A549 (cell line): ENCODE results near the gene EIF4G3. TPM values are rescaled to one million over a fixed set of nuclear protein-coding genes. Genes with fewer than 3 reads are reported as not detected.

ENCODE experiments used
- ATAC-seq, 2 experiments: fragments of 200-7000 bp in 1 of 2; fragments of >200 bp in 1 of 2; cut with Nextera tagmentation in 1 of 2; cut with Tn5 transposase in 1 of 2; 3 replicates each; pipeline versions ENCODE4 v1.8.0 to v1.9.1; 2018 to 2020; ENCODE audit warnings: mild to moderate bottlenecking in 1 of 2, moderate library complexity in 1 of 2
- CTCF ChIA-PET: fragments of 300-600 bp; sonication (Branson Sonifier 250); formaldehyde crosslinking; extraction: SDS; loops from one replicate; lab custom pipeline; 2021; ENCODE audit warnings: antibody characterized with exemption, inconsistent platforms; lab: Yijun Ruan, JAX
- POLR2A ChIA-PET: fragments of 350-600 bp; formaldehyde crosslinking; extraction: SDS; loops from one replicate; lab custom pipeline; 2021; ENCODE audit warnings: antibody characterized with exemption, inconsistent platforms; lab: Yijun Ruan, JAX
- DNase-seq, 2 experiments: peaks; one replicate each; pipeline versions ENCODE4 v3.0.0 to v3.0.0-alpha.2; 2011 to 2016; ENCODE audit warnings: low read depth in 1 of 2, low spot score in 1 of 2
- FAIRE-seq: peaks from 2 replicates; lab custom pipeline; 2011; peaks lifted over from hg19 to GRCh38; lab: Jason Lieb, UNC
- H3K27ac ChIP-seq, 2 experiments: fragments of >200 bp; sonication (Bioruptor Twin); formaldehyde crosslinking; 3 replicates each; pipeline ENCODE4 v1.5.1; 2016 to 2017
- H3K4me1 ChIP-seq: fragments of >200 bp; sonication (Bioruptor Twin); formaldehyde crosslinking; 3 replicates; pipeline ENCODE4 v1.6.1; 2016
- H3K4me2 ChIP-seq: fragments of >200 bp; sonication (Bioruptor Twin); formaldehyde crosslinking; 3 replicates; pipeline ENCODE4 v1.6.1; 2016
- H3K4me3 ChIP-seq: fragments of >200 bp; sonication (Bioruptor Twin); formaldehyde crosslinking; 3 replicates; pipeline ENCODE4 v1.5.1; 2016
- H3K9me3 ChIP-seq: fragments of >200 bp; sonication (Bioruptor Twin); formaldehyde crosslinking; 3 replicates; pipeline ENCODE4 v1.6.1; 2016
- BCL3 ChIP-seq: fragments of >200 bp; sonication (Bioruptor Twin); formaldehyde crosslinking; IDR thresholded peaks from 3 replicates; pipeline ENCODE4 v1.6.1; 2016
- CBX2 ChIP-seq: fragments of 200-600 bp; sonication (generic); IDR thresholded peaks from 2 replicates; pipeline ENCODE4 v1.6.1; 2016; ENCODE audit warnings: low read depth, mild to moderate bottlenecking, borderline replicate concordance
- CBX8 ChIP-seq: fragments of 200-600 bp; sonication (generic); IDR thresholded peaks from 2 replicates; pipeline ENCODE4 v1.6.1; 2016
- CEBPB ChIP-seq, 2 experiments: fragments of >200 bp in 1 of 2; sonication (Bioruptor Twin) in 1 of 2; formaldehyde crosslinking in 1 of 2; IDR thresholded peaks; 2 replicates each; pipeline ENCODE4 v1.6.1; 2012 to 2016
- EP300 ChIP-seq, 2 experiments: fragments of >200 bp; sonication (Bioruptor Twin); formaldehyde crosslinking; IDR thresholded peaks; 2 replicates in 1 of 2; 3 replicates in 1 of 2; pipeline ENCODE4 v1.6.1; 2016 to 2017
- ESRRA ChIP-seq: fragments of 150-350 bp; IDR thresholded peaks from 2 replicates; pipeline ENCODE4 v1.6.1; 2014; ENCODE audit warnings: mild to moderate bottlenecking, low read length, borderline replicate concordance
- FOSB ChIP-seq: fragments of 250-450 bp; sonication (Bioruptor Pico); IDR thresholded peaks from 2 replicates; pipeline ENCODE4 v1.5.0; 2020; ENCODE audit warnings: mild to moderate bottlenecking, moderate library complexity
- FOSL2 ChIP-seq, 2 experiments: fragments of 450-650 bp in 1 of 2; fragments of >200 bp in 1 of 2; sonication (Bioruptor Twin) in 1 of 2; formaldehyde crosslinking; IDR thresholded peaks; 2 replicates each; pipeline versions ENCODE4 v1.5.0 to v1.6.1; 2016 to 2020; ENCODE audit warnings: mild to moderate bottlenecking in 1 of 2, moderate library complexity in 1 of 2
- HES2 ChIP-seq: fragments of >200 bp; sonication (Bioruptor Twin); formaldehyde crosslinking; IDR thresholded peaks from 2 replicates; pipeline ENCODE4 v1.6.1; 2016
- JUN ChIP-seq, 2 experiments: fragments of >200 bp; sonication (Bioruptor Twin); formaldehyde crosslinking; IDR thresholded peaks; 2 replicates in 1 of 2; 3 replicates in 1 of 2; pipeline ENCODE4 v1.6.1; 2016 to 2017
- KDM5A ChIP-seq: fragments of 200-600 bp; sonication (generic); IDR thresholded peaks from 2 replicates; pipeline ENCODE4 v1.6.1; 2016; ENCODE audit warnings: antibody characterized with exemption, mild to moderate bottlenecking
- POLR2A ChIP-seq: IDR thresholded peaks from 2 replicates; pipeline ENCODE4 v1.6.1; 2012; ENCODE audit warnings: mild to moderate bottlenecking, low read length
- RAD21 ChIP-seq, 2 experiments: fragments of >200 bp in 1 of 2; sonication (Bioruptor Twin) in 1 of 2; formaldehyde crosslinking in 1 of 2; IDR thresholded peaks in 1 of 2; conservative IDR thresholded peaks in 1 of 2; 2 replicates in 1 of 2; 3 replicates in 1 of 2; pipeline ENCODE4 v1.6.1; 2012 to 2018; ENCODE audit warnings: inconsistent platforms in 1 of 2
- RCOR1 ChIP-seq: fragments of 150-350 bp; IDR thresholded peaks from 2 replicates; pipeline ENCODE4 v1.6.1; 2014; ENCODE audit warnings: antibody characterized with exemption, low read length, low read depth
- RNF2 ChIP-seq: fragments of 200-600 bp; sonication (generic); IDR thresholded peaks from 2 replicates; pipeline ENCODE4 v1.6.1; 2016; ENCODE audit warnings: low read depth, mild to moderate bottlenecking, antibody characterized with exemption, moderate library complexity, borderline replicate concordance
- SMC3 ChIP-seq: fragments of >200 bp; sonication (Bioruptor Twin); formaldehyde crosslinking; IDR thresholded peaks from 3 replicates; pipeline ENCODE4 v1.6.1; 2018; ENCODE audit warnings: inconsistent platforms
- SREBF2 ChIP-seq: fragments of 450-650 bp; IDR thresholded peaks from 2 replicates; pipeline ENCODE4 v1.6.1; 2014; ENCODE audit warnings: mild to moderate bottlenecking, moderate library complexity
- ZNF302 ChIP-seq: fragments of 250-450 bp; sonication (Bioruptor Pico); IDR thresholded peaks from 2 replicates; pipeline ENCODE4 v1.9.0; 2021; ENCODE audit warnings: inconsistent platforms, mild to moderate bottlenecking, moderate library complexity
- WGBS: methylation state at CpG from one replicate; pipeline ENCODE4 v1.1.6; 2017; ENCODE audit errors: missing lambda C conversion rate; 5-methylcytosine and 5-hydroxymethylcytosine counted together
- polyA plus RNA-seq, 4 experiments: library from polyadenylated mRNA; depleted of rRNA in 3 of 4; stranded (reverse); fragments of >200 nt; fragmentation: RNase III in 1 of 4; extraction: RNeasy Plus Mini Kit Qiagen cat#74134 plus additional on column Dnase treatment in 1 of 4; gene quantifications; 2 replicates in 3 of 4; 3 replicates in 1 of 4; pipeline ENCODE4 v1.2.3, GENCODE V29; 2011 to 2017
- TF ChIP-seq, protein P1 (sequence below): IDR thresholded peaks from 2 replicates; pipeline ENCODE4 v1.6.1; 2012
- TF ChIP-seq, protein P2 (sequence below): IDR thresholded peaks from 2 replicates; pipeline ENCODE4 v1.6.1; 2012; ENCODE audit warnings: low read depth, borderline replicate concordance

Gene EIF4G3
- polyA plus RNA-seq, 2 of the 4 experiments (the other 2 are of a cell fraction) = 25.0 to 51.3 TPM

DNA sequence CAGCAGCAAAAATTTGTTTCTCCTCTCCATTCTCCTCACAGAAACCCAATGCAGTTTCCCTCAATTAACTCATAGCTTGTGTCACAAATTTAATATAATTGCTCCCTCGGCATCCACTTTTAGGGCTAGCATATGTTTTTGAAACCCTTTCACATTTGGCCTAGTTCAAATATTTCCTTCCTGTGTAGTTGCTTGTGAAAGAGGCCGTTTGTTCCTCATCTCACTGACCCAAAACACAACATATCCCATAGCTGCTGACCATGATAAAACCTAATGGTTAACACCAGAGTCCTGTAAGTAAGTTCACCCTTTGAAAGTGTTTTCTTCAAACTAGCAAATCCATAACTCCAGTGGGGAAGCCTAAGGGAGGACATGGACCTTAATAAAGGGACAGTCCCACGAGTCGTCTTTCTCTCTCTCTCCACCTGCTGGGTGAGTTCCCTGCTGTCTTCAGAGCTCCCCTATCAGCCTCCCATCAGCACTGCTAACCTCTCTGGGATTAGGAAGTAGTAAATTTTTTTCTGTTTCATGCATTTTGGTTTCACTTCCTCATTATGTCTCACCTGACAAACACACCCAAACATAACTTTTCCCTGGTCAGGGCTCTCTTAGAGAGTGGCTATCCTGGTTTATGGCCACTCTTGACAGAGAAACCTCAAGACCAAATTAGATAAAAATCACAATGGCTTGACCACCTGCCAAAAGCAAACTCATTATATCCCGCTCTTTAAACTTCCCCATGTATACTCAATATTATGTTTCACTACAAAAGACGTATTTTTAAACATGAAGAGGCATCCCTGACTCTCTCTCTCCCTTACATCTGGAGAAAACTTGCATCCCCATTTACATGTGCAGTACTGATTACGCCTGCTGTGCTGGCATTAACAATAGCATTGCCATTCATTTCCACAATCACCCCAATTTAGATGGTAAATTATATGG lies 211.9 kb downstream of the EIF4G3 start:
- CTCF ChIA-PET = interaction anchor here (1.4 kb wide), 1 partner anchor 18 kb away, joined by 4 read pairs; no protein-coding TSS in a partner anchor
- FAIRE-seq (no peak), DNase-seq (no peak), ATAC-seq (no peak)
- Histone ChIP-seq H3K4me2 (no peak overlapping the region), H3K9me3 (no peaks in the 10 kb centered on the region), H3K4me3 (no peak overlapping the region), H3K4me1 (no peaks in the 10 kb centered on the region), H3K27ac (no peak overlapping the region)
- no peak for TF ChIP-seq CBX2
- TF ChIP-seq, protein P1, sequence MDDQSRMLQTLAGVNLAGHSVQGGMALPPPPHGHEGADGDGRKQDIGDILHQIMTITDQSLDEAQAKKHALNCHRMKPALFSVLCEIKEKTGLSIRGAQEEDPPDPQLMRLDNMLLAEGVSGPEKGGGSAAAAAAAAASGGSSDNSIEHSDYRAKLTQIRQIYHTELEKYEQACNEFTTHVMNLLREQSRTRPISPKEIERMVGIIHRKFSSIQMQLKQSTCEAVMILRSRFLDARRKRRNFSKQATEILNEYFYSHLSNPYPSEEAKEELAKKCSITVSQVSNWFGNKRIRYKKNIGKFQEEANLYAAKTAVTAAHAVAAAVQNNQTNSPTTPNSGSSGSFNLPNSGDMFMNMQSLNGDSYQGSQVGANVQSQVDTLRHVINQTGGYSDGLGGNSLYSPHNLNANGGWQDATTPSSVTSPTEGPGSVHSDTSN = no peak
- TF ChIP-seq RNF2 = no peak
- TF ChIP-seq, protein P2, sequence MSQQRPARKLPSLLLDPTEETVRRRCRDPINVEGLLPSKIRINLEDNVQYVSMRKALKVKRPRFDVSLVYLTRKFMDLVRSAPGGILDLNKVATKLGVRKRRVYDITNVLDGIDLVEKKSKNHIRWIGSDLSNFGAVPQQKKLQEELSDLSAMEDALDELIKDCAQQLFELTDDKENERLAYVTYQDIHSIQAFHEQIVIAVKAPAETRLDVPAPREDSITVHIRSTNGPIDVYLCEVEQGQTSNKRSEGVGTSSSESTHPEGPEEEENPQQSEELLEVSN = no peak
- no peak for TF ChIP-seq ESRRA
- no peak for TF ChIP-seq SMC3
- TF ChIP-seq FOSB (CRISPR knock-in tag) = no peak
- POLR2A ChIA-PET = no interaction called here
- 88% methylated on average over 7 of the region's 7 CpGs for WGBS

DNA sequence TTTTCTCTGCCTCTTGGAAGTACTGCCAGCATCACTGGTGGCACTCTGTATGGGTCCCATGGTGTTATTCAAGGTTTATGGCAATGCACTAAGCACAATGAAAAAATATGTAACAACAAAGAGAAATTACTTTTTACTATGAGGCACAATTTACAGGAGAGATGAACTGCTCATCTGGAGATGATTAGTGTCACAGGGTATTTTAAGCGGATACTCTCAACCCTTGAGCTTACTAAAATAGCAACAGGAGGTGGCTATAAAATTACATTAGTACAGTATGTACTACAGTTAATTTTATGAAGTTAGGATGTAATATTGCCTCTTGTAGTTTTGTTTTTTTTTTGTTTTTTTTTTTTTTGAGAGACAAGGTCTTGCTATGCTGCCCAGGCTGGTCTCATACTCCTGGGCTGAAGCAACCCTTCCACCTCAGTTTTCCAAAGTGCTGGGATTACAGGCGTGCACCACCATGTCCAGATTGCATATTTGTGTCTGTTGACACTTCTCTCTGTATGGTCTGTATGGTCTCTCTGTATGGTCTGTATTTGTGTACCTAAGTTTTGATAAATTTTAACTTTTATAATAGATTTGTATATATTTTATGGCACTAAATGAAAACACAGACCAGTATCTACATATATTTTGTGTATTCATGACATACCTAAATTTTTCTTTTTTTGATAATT lies 214.0 kb downstream of the EIF4G3 start:
- FAIRE-seq = no peak
- ATAC-seq = no peak
- CTCF ChIA-PET = no interaction called here

More for the DNA sequence above, 214.0 kb downstream of the EIF4G3 start:
- WGBS = 94% methylated on average over 2 of the region's 2 CpGs
- POLR2A ChIA-PET = no interaction called here
- TF ChIP-seq ZNF302 (CRISPR knock-in tag) (no peak), SREBF2 (no peak), HES2 (no peak), EP300 (IDR thresholded peaks at IDR 0.05) (no peak), BCL3 (no peak), KDM5A (no peak), JUN (IDR thresholded peaks at IDR 0.05) (no peak), RAD21 (conservative IDR thresholded peaks at IDR 0.05 in 1 of 2, IDR thresholded peaks at IDR 0.05 in 1 of 2) (no peak), POLR2A (no peak), RCOR1 (no peak), CEBPB (IDR thresholded peaks at IDR 0.05) (no peak), FOSL2 (IDR thresholded peaks at IDR 0.05) (no peak), FOSL2 (CRISPR knock-in tag; IDR thresholded peaks at IDR 0.05) (no peak), CBX8 (no peak), SMC3 (no peak)
- TF ChIP-seq, protein P1 = no peak
- DNase-seq = no peak
- Histone ChIP-seq H3K4me1 (no peaks in the 10 kb centered on the region), H3K4me3 (no peak overlapping the region), H3K27ac (no peak overlapping the region), H3K9me3 (no peaks in the 10 kb centered on the region), H3K4me2 (no peak overlapping the region)
